Activated gamma-delta T cell treated with Interleukin-2 at 50 U/mL for 16 hours (primary cell): ENCODE data around the gene THG1L.
"Not testable (repeated sequence)": the region's sequence is repeated elsewhere in the genome, so short reads cannot be mapped to it uniquely, and the experiment has no call there.

Source experiments
- DNase-seq: peaks from one replicate; pipeline ENCODE4 v3.0.0-alpha.2; 2020

The THG1L gene

GRCh38 chr5:157731272-157732129 is at the start of gene THG1L:
THG1L (plus strand) TSS chr5:157731420; CDS start chr5:157731441, 21 bp downstream.
- peak; percentile 97 for DNase-seq

- DNase-seq = no peak
These were observed 49.0 kb upstream of the THG1L start for GRCh38 chr5:157682257-157682656.

- DNase-seq = not testable (repeated sequence)
These were observed 44.7 kb upstream of the THG1L start for GRCh38 chr5:157686276-157687197.

GRCh38 chr5:157687198-157687554 is 44.0 kb upstream of the THG1L start:
- DNase-seq = no peak

GRCh38 chr5:157689942-157690689 is 41.1 kb upstream of the THG1L start:
- DNase-seq = peak; percentile 9

GRCh38 chr5:157690690-157691433 is 40.4 kb upstream of the THG1L start:
- no peak for DNase-seq

GRCh38 chr5:157693816-157694215 is 37.4 kb upstream of the THG1L start:
- not testable (repeated sequence) for DNase-seq

GRCh38 chr5:157696154-157696553 is 35.1 kb upstream of the THG1L start:
- DNase-seq = not testable (repeated sequence)

GRCh38 chr5:157698674-157699073 is 32.5 kb upstream of the THG1L start:
- DNase-seq = not testable (repeated sequence)

- no peak for DNase-seq
These were observed 27.5 kb upstream of the THG1L start for GRCh38 chr5:157703736-157704135.

- no peak for DNase-seq
These were observed 22.4 kb upstream of the THG1L start for GRCh38 chr5:157708866-157709265.

- DNase-seq = no peak
These were observed 21.9 kb upstream of the THG1L start for GRCh38 chr5:157709346-157709745.

GRCh38 chr5:157710431-157710830 is 20.8 kb upstream of the THG1L start:
- no peak for DNase-seq

- no peak for DNase-seq
These were observed 20.3 kb upstream of the THG1L start for GRCh38 chr5:157710882-157711281.

- no peak for DNase-seq
These were observed 17.2 kb upstream of the THG1L start for GRCh38 chr5:157713830-157714595.

- no peak for DNase-seq
These were observed 16.7 kb upstream of the THG1L start for GRCh38 chr5:157714596-157714864.

GRCh38 chr5:157718519-157718918 is 12.7 kb upstream of the THG1L start:
- DNase-seq = no peak

GRCh38 chr5:157719245-157719644 is 12.0 kb upstream of the THG1L start:
- DNase-seq = no peak

- DNase-seq = no peak
These were observed 10.1 kb upstream of the THG1L start for GRCh38 chr5:157721159-157721558.

- DNase-seq = not testable (repeated sequence)
These were observed 8.3 kb upstream of the THG1L start for GRCh38 chr5:157722895-157723294.

- DNase-seq = not testable (repeated sequence)
These were observed 4.6 kb upstream of the THG1L start for GRCh38 chr5:157726607-157727006.

- not testable (repeated sequence) for DNase-seq
These were observed 3.4 kb upstream of the THG1L start for GRCh38 chr5:157727858-157728257.
